ENCODE results near the gene PRKCH. TPM values are rescaled to one million over a fixed set of nuclear protein-coding genes. Genes with fewer than 3 reads are reported as not detected.

The PRKCH gene
- total RNA-seq, 1 experiment from 2014 or later: 2.7 TPM

DNA sequence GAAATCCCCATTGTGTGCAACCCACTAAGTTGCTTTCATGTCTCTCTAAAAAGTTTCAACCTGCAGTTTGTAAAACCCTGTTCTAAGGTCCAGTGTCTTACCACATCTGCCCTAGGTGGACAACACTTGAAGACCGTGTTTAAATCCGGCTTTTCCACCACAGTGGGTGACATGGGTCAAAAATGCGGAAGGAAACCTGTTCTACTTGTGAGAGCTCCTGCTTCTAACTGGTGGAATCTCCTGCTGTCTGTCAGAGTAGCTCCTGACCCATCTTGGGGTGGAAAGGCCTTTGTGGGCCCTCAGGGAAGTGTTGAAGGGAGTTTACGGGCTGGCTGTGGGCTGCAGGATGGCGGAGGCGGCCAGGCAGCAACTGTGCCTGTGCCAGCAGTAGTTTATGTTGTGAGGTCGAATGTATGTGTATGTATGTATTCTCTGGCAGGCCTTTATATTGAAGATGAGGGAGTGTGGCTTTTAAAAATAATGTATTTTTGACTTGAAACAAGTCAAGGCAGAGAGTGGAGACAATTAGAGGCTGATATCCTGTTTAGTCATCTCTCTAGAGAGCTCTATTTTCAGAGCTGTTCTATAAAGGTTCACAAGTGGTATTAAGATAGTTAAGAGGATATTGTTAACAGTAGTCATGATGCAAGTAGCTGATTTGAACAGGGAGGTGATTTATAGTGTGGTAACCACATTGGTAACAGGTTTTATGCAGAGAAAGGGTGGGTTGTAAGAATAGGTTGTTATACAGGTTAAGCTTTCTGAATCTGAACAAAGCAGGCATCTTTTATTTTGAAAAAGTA lies 67.0 kb downstream of the PRKCH start:
- ATAC-seq: no peak

DNA sequence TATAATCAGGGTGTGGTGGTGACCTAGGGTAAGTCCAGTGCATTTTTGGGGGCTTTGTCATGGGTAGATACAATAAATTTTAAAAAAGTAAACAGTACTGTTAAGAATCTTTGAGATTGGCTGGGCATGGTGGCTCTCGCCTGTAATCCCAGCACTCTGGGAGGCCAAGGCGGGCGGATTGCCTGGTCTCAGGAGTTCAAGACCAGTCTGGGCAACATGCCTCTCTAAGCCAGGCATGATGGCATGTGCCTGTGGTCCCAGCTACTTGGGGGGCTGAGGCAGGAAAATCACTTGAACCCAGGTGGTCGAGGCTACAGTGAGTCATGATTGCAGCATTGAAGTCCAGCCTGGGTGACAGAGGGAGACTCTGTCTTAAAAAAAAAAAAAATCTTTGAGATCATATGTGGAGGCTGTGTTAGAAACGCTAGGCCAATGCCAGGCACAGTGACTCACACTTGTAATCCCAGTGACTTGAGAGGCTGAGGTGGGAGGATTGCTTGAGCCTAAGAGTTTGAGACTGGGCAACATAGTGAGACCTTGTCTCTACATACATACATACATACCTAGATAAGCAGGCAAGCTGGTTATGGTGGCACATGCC lies 67.7 kb downstream of the PRKCH start:
- Histone ChIP-seq H3K36me3 (ENCODE audit: control insufficient read depth, insufficient read depth, low read length) (no peaks in the 10 kb centered on the region), H3K27me3 (ENCODE audit: control insufficient read depth, insufficient read depth, low read length) (no peaks in the 10 kb centered on the region), H3K9me3 (ENCODE audit: control insufficient read depth, insufficient read depth, low read depth, low read length) (no peaks in the 10 kb centered on the region), H3K4me1 (ENCODE audit: control insufficient read depth, insufficient read depth, low read length) (no peaks in the 10 kb centered on the region), H3K27ac (ENCODE audit: low read length) (no peak overlapping the region), H3K4me3 (ENCODE audit: low read depth in 2 of 2, low read length in 2 of 2) (no peak overlapping the region)
- in situ Hi-C loops (cut with HindIII; ENCODE audit: low pct_unique_long_range_greater_than_20kb, low sequenced_read_pairs): no loop called here
- ChIA-PET POLR2A (no interaction called here), CTCF (no interaction called here)
- ATAC-seq: no peak
- TF ChIP-seq, protein P1, sequence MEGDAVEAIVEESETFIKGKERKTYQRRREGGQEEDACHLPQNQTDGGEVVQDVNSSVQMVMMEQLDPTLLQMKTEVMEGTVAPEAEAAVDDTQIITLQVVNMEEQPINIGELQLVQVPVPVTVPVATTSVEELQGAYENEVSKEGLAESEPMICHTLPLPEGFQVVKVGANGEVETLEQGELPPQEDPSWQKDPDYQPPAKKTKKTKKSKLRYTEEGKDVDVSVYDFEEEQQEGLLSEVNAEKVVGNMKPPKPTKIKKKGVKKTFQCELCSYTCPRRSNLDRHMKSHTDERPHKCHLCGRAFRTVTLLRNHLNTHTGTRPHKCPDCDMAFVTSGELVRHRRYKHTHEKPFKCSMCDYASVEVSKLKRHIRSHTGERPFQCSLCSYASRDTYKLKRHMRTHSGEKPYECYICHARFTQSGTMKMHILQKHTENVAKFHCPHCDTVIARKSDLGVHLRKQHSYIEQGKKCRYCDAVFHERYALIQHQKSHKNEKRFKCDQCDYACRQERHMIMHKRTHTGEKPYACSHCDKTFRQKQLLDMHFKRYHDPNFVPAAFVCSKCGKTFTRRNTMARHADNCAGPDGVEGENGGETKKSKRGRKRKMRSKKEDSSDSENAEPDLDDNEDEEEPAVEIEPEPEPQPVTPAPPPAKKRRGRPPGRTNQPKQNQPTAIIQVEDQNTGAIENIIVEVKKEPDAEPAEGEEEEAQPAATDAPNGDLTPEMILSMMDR (IDR thresholded peaks at IDR 0.05): no peak
- no peak for TF ChIP-seq SIN3A (IDR thresholded peaks at IDR 0.05; ENCODE audit: borderline replicate concordance, insufficient read depth, low read depth, low read length)
- no peak for TF ChIP-seq POLR2AphosphoS5 (IDR thresholded peaks at IDR 0.05; ENCODE audit: low read depth, low read length)
- TF ChIP-seq, protein P2, sequence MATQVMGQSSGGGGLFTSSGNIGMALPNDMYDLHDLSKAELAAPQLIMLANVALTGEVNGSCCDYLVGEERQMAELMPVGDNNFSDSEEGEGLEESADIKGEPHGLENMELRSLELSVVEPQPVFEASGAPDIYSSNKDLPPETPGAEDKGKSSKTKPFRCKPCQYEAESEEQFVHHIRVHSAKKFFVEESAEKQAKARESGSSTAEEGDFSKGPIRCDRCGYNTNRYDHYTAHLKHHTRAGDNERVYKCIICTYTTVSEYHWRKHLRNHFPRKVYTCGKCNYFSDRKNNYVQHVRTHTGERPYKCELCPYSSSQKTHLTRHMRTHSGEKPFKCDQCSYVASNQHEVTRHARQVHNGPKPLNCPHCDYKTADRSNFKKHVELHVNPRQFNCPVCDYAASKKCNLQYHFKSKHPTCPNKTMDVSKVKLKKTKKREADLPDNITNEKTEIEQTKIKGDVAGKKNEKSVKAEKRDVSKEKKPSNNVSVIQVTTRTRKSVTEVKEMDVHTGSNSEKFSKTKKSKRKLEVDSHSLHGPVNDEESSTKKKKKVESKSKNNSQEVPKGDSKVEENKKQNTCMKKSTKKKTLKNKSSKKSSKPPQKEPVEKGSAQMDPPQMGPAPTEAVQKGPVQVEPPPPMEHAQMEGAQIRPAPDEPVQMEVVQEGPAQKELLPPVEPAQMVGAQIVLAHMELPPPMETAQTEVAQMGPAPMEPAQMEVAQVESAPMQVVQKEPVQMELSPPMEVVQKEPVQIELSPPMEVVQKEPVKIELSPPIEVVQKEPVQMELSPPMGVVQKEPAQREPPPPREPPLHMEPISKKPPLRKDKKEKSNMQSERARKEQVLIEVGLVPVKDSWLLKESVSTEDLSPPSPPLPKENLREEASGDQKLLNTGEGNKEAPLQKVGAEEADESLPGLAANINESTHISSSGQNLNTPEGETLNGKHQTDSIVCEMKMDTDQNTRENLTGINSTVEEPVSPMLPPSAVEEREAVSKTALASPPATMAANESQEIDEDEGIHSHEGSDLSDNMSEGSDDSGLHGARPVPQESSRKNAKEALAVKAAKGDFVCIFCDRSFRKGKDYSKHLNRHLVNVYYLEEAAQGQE (IDR thresholded peaks at IDR 0.05; ENCODE audit: insufficient read depth in 1 of 2, low read depth in 2 of 2, low read length in 1 of 2): no peak
- no peak for TF ChIP-seq TCF7L2 (IDR thresholded peaks at IDR 0.05; ENCODE audit: low read depth, low read length)
- intact Hi-C loops (cut with micrococcal nuclease; ENCODE audit: unreplicated experiment): no loop called here
- no peak for DNase-seq (ENCODE audit: low read depth, low spot score)
- BruUV-seq (replicated peaks): no TSS peak

More for the DNA sequence above, 67.0 kb downstream of the PRKCH start:
- Histone ChIP-seq H3K9me3 (ENCODE audit: control insufficient read depth, insufficient read depth, low read depth, low read length) (no peaks in the 10 kb centered on the region), H3K4me3 (ENCODE audit: low read depth in 2 of 2, low read length in 2 of 2) (no peak overlapping the region), H3K36me3 (ENCODE audit: control insufficient read depth, insufficient read depth, low read length) (no peaks in the 10 kb centered on the region), H3K27me3 (ENCODE audit: control insufficient read depth, insufficient read depth, low read length) (no peaks in the 10 kb centered on the region), H3K27ac (ENCODE audit: low read length) (no peak overlapping the region), H3K4me1 (ENCODE audit: control insufficient read depth, insufficient read depth, low read length) (no peaks in the 10 kb centered on the region)
- no TSS peak for BruUV-seq (replicated peaks)
- POLR2A ChIA-PET: no interaction called here
- intact Hi-C loops (cut with micrococcal nuclease; ENCODE audit: unreplicated experiment) (no loop called here), in situ Hi-C loops (cut with HindIII; ENCODE audit: low pct_unique_long_range_greater_than_20kb, low sequenced_read_pairs) (no loop called here)
- TF ChIP-seq, protein P1 (IDR thresholded peaks at IDR 0.05): no peak
- TF ChIP-seq, protein P2 (IDR thresholded peaks at IDR 0.05; ENCODE audit: insufficient read depth in 1 of 2, low read depth in 2 of 2, low read length in 1 of 2): no peak
- no peak for TF ChIP-seq TCF7L2 (IDR thresholded peaks at IDR 0.05; ENCODE audit: low read depth, low read length)
- TF ChIP-seq POLR2AphosphoS5 (IDR thresholded peaks at IDR 0.05; ENCODE audit: low read depth, low read length): no peak
- no peak for TF ChIP-seq SIN3A (IDR thresholded peaks at IDR 0.05; ENCODE audit: borderline replicate concordance, insufficient read depth, low read depth, low read length)
- CTCF ChIA-PET: interaction anchor here (0.7 kb wide), 1 partner anchor 1169 kb away, joined by 3 read pairs; no protein-coding TSS in a partner anchor
- no peak for DNase-seq (ENCODE audit: low read depth, low spot score)

Measured in Panc1 (cell line).